CD4-positive, alpha-beta T cell treated with Interleukin-17A for 1 hour (primary cell): ENCODE measurements around the gene EDA.
"Not testable (repeated sequence)": the region's sequence is repeated elsewhere in the genome, so short reads cannot be mapped to it uniquely, and the experiment has no call there.

Experiments
- DNase-seq: peaks from one replicate; pipeline ENCODE4 v3.0.0-alpha.2; 2020

Gene EDA

DNA sequence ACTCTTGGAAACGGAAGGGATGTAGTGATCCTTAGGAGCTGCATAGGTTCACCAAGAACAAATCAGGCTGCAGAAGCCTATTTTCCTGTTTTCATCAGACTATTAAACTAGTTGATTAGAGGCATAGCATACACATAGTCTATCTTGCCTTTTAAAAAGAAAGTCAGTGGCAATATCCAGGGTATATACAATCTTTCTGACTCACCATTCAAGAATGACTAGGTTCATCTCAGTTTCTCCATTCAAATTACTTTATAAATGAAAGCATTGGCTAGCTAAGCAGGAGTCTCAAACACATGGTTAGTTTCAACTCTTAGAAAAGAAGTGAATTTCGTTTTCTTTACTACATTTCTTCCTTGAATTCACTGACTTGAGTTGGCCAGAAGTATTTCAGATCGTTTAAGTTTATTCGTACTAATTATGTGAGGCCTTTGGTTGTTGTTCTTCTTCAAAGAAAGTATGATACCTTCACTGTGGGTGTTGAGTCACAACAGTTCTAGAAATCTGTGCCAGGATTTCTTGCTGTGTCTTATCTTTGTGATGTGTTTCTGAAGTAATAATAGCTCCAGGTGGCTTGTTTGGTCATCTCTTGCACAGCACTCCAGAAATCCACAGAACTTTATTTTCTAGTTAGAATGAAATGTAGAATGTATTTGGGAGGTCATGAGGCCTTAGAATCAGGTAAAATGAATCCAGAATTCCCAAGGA is 345.6 kb downstream of the EDA start:
- DNase-seq, result no peak

DNA sequence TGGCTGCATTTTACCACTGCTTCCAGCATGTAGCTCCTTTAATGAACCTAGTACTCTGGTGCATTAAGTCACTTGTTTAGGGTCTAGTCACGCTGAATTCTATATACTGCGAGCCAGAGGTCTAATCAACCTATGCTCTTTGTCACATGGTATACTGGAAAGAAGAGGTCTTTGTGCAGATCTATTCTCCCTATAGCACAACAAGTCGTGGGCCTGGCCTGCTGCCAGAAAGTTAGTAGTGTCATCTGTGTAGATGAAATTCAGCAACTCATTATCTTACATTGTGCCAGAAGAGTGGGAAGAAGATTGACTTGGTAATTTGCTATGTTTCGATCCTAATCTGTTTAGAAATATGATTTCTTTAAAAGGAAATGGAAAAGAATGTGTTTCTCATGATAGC is 353.0 kb downstream of the EDA start:
- no peak for DNase-seq

DNA sequence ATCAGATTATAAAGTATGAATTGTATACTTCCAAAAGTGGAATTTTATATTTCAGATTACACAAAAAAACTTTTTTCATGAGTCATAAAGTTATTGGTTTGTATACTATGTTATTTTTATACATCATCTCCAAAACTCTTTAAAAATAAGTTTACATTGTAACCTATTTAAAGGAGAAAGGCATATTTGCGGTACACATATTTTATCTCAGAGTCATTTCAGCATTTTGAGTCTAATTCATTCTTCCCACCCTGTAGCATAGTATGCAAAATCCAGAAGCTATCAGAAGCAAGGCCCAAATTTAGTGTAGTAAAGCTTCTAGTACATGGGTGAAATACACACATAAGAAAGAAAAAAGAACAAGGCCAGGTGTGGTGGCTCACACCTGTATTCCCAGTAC is 353.5 kb downstream of the EDA start:
- DNase-seq, result no peak

DNA sequence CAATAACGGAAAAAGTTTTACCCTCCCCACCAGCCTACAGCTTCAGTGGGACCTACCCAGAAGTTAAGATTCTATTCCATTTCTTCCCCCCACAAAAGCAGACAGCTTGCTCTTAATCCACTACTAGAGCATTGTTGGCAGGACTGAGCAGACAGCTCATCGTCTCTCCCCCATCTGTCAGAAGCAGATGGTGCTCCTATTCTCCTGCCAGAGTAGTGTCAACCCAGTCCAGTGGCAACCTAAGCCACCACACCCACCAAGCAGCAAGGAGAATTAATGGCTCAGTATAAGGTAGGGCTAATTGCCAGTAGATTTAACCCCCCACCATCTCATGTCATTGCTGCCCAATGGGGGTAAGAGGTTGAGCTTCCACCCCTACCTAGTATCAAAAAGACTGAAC is 371.8 kb downstream of the EDA start:
- DNase-seq, result no peak

DNA sequence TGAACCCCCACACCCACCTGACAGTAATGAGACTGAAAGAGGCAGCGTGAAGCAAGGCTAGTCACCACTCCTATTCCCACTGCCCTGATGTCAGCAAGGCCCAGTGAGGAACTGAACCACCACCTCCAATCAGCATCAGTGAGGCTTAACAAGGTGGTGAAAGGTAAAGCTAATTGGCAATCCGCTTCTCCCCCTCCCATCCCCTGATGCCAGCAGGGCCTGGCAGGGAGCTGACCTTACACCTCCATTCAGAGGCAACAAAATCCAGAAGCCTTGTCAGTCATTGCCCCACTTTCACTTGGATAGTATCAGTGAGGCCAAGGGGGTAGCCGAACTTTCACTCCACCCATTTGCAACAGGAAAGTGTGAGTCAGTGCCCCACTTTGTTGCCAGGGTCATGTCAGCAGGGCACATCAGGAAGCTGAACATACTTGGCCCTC is 373.1 kb downstream of the EDA start:
- DNase-seq, result peak; percentile 21

DNA sequence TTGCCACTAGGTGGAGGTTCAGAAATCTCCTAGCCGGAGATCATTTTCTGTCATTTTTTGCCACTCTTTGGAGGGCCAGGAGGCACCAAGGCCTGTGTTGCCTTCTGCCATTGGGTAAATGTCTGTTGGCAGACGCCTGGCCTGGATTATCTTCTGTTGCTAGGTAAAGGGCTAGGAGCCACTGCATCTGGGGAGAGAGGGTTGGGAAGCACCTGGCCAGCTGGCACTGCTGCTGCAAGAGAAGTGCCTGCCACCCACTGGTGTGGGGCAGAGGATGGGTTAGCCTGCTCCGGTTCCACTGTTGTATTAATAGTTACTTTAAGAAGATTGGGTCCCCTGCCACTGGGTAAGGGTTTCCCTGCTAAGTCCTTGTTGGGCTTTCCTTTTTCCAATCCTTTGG is 375.8 kb downstream of the EDA start:
- no peak for DNase-seq

DNA sequence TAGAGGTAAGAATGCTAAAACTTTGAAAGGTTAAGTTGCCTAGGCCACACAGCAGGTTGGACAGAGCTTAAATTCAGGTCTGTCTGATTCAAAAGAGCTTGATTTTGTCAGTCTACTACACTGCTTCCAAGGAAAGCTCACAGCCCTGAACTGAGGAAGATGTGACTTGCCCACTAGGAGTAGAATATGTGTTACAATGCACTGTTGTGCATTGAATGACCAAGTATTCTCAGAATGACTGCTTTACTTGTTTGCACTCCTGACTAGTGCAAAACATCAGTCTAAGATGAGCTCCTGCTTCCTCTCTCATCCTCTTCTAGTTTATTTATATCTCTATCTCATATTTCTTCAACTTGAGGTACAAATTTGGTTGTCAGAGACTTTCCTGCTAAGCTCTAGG is 377.6 kb downstream of the EDA start:
- no peak for DNase-seq

DNA sequence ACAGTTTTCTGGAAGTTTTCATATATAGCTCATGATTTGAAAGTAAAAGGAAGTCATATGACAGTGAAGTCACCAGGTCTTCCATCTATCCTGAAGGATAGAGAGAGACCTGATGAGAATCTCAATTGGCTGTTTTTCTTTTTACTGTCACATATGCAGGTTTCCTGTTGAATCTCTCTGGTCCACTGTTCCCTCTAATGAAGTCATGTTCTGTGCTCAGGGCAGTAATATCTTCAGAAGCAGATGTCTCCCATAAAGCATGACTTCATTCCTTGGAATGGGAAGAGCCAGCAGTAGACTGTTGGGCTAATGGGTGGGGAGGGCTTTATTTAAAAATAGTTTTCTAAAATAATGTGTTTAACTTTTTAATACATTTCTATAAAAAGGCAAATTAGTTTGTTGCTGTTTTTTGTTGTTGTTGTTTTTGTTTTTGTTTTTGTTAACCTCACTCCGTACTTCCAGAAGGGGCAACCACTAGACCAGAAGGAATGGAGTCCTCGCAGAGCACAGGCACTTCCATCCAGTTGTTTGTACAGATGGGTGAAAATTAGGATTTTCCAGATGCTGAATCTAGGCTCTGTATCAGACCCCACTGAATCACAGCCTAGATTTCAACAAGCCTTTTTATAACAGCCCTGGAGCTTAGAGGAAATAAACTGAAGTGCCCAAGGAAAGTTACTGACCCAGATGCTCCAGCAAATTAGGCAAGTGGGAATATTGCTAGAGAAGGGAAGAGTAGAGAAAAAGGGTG is 379.6 kb downstream of the EDA start:
- DNase-seq, result no peak

DNA sequence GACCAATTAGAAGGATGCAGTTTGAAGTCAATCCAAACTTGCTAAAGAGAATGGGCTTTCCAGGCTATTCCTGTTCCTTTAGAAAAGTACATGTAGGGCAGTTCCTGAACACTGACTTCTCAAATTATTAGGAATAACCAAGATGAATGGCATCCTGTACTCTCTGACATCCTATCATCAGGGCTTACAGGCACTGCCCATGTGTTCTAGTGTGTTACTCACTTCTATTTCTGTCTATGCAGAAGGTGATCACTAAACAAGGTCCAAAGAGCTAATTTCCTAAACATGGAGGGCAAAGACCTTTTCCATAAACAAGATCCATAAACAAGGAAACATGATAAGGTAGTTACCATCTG is 380.2 kb downstream of the EDA start:
- no peak for DNase-seq

DNA sequence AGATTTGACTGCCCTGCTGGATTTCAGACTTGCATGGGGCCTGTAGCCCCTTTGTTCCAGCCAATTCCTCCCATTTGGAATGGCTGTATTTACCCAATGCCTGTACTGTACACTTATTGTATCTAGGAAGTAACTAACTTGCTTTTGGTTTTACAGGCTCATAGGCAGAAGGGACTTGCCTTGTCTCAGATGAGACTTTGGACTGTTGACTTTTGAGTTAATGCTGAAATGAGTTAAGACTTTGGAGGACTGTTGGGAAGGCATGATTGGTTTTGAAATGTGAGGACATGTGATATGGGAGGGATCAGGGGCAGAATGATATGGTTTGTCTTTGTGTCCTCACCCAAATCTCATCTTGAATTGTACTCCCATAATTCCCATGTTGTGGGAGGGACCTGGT is 382.4 kb downstream of the EDA start:
- DNase-seq, result not testable (repeated sequence)

DNA sequence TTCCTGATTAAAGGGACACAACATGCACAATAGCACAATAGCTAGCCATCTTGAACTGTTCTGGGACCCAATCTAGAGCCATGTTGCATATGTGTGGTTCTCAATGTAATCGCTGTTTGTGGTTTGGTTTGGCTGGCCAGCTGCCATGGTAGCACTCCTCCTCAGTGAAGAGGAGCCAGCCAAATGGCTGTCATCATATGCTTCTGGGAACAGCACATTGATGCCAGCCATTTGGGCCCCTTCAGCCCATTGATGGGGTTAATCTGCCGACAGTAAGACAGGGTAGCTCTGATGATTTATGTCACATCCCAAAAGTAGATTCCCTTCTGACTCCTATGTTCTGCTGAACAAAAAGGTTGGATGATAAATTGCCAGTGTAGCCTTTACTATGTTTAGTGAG is 385.4 kb downstream of the EDA start:
- no peak for DNase-seq

DNA sequence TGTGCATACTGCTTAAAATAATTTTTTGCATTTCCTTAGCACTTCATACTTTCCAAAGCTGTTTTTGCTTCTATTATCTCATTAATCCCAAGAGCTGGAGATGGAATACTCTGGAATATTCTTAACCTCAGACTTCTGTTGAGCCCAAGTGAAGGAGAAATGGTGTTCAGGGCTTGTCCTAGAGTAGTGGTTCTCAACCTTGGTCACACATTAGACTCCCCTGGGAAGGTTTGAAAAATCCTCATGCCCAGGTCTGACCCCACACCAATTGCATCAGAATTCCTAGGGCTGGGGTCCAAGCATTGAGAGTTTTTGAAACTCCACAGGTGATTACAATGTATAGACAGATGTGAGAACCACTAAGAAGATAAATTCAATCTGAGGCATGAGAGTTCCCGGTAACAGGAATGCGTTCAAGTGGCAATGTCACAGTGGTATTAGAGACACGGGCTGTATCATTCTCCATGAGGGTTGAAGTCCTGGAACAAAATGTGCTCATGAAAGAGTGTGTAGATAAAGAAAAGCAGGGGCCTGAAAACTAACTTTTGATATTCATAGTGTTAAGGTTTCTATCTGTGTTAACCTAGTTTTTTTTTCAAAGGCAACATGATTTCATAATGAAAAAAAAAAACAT is 385.9 kb downstream of the EDA start:
- DNase-seq, result no peak

DNA sequence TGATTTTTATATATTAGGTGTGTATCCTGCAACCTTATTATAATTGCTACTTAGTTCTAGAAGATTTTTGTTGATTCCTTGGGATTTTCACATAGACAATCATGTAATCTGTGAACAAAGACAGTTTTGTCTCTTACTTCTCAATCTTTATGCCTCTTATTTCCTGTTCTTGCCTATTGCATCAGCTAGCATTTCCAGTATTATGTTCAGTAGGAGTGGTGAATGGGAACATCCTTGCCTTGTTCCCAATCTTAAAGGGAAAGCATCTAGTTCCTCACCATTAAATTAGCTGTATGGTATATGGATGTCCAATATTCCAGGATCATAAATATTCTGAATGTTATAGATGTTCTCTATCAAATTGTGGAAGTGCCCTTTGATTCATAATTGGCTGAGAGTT is 392.0 kb downstream of the EDA start:
- DNase-seq, result no peak

DNA sequence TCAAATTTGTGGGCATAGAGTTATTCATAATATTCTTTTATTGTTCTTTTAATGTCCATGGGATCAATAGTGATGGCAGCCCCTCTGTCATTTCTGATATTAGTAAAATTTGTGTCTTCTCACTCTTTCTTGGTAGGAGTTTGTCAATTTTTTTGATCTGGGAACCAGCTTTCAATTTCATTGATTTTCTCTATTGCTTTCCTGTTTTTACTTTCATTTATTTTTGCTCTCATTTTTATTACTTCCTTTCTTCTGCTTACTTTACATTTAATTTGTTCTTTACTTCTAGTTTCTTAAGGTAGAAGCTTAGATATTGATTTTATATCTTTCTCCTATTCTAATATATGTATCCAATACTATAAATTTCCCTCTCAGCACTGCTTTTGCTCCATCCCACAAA is 393.1 kb downstream of the EDA start:
- no peak for DNase-seq

DNA sequence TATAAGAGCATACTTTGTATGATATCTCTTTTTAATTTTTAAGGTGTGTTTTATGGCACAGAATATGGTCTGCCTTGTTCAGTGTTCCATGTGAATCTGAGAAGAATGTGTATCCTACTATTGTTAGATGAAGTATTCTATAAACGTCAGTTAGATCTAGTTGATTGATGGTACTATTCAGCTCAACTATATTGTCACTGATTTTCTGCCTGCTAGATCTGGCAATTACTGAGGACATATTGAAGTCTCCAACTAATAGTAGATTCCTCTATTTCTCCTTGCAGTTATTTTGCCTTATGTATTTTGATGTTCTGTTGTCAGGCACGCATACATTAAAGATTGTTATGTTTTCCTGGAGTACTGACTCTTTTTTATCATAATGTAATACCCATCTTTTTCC is 394.1 kb downstream of the EDA start:
- DNase-seq, result no peak

DNA sequence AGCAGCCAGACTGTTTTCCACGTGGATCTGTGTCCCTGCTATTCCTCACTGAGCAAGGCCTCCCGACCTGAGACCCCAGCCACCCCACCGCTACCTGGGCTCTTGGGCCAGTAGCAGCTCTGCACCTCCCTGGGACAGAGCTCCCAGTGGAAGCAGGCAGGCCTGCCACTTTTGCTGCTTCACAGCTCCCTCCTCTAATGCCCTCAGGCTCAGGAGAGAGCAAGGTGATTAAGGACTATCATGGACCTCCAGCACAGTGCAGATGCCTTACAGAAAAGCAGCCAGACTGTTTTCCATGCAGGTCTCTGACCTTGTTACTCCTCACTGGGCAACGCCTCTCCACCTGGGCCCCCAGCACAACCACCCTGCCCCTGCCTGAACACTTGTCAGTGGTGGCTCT is 396.8 kb downstream of the EDA start:
- no peak for DNase-seq

DNA sequence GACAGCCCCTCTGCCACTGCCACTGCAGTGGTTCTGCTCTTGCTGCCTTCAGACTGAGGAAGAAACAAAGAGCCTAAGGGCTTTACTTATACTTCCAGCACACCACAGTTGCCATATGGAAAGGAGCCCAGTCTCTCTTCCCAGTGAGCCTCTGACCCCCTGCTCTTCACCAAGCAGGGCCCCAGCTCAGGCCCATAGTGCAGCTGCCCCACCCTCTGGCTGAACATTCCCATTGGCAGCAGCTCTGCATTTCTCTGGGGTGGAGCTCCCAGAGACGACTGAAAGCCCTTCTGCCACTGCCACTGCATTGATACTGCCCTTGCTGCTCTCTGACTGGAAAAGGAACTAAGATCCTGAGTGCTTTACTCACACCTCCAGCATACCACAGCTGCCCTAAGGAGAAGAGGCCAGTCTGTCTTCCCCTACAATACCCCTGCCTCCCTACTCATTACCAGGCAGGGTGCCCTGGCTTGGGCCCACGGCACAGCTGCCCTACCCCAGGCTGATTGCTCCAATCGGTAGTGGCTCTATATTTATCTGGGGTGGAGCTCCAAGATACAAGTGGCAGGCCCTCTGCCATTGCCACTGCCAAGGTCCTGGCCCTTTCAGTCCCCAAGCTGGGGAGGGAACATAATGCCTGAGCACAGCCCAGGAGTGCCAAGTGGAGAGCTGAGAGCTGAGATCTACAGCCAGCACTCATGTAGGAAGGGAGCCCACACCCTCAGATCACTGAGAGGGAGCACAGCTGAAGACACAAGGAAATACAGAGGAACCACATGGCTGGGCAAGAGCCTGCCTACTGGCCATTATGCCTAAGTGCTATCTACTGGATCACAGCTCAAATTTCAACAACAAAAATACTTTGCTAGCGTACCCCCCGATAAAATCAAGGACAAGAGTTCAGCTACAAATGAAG is 397.8 kb downstream of the EDA start:
- no peak for DNase-seq

DNA sequence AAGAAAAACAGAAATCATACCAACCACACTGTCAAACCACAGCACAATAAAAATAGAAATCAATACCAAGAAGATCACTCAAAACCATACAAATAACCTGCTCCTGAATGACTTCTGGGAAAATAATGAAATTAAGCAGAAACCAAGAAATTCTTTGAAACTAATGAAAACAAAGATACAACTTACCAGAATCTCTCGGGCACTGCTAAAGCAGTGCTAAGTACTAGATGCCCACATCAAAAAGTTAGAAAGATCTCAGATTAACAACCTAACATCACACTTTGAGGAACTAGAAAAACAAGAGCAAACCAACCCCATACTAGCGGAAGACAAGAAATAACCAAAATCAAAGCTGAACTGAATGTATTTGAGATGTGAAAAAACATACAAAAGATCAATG is 400.6 kb downstream of the EDA start:
- peak; percentile 0 for DNase-seq

DNA sequence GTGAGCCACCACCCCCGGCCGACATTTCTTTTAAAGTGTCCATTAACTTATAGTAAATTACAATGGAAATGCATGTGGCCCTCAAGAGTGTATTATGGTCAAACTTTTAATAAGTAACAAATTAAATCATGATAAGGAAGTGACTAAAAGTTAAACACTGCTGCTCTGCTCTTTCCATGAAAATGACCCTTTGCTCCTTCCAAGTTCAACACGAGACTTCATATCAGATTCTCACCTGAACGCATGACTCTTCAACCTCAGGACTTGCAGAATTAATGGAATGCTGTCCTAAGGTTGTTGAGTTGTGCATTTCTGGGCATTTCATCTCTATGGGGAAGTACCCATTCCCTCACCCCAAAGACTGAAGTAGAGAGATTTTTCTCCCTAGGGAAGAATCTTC is 406.7 kb downstream of the EDA start:
- DNase-seq, result no peak

DNA sequence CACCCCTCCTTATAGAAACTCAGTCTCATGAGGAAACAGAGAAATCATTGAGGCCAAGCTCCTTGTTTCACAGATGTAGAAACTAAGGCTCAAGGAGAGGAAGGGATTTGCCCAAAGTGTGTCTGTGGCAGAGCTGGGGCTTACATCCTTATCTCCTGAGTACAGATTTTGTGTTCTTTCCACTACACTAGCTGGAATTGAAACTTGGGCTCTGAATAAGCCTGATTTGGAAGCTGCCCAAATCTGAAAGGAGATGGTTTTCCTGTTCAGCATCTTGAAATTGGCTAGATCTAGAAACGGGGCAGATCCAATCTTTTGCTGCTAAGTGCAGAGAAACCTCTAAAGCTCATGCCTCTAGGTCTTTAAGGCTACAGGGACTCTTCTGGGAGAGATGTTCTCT is 409.6 kb downstream of the EDA start:
- no peak for DNase-seq

DNA sequence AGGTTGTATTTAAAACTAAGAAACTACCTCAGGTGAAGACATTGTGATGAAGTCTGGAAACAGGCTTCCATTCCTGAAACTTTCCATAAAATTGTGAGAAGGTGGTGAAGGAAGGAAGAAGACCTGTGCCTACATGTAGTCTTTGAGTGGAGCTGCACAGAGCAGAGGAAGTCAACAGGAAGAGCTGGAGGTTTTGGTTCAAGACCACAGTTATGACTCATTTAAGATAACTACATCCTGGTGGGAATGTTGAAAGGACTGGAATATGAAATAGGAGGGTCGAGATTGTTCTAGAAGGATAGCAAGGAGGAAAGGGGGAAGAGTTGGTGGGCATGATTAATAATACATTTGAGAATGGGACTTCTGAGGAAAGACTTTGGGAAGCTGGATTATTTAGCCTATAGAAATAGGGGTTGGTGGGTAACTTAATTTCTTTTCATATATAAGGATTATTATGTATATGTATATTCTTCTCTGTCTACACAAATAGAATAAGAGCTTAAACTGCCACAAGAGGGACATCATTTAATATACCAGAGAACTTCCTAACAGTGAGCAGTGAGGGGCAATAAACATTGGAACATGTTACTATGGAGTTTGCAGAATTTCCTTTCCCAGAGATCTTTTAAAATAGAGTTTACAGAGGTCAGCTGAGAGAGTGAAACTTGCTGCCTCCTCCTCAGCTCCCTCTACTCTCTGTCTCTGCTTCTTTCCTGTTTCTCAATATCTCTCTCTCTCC is 410.4 kb downstream of the EDA start:
- no peak for DNase-seq

DNA sequence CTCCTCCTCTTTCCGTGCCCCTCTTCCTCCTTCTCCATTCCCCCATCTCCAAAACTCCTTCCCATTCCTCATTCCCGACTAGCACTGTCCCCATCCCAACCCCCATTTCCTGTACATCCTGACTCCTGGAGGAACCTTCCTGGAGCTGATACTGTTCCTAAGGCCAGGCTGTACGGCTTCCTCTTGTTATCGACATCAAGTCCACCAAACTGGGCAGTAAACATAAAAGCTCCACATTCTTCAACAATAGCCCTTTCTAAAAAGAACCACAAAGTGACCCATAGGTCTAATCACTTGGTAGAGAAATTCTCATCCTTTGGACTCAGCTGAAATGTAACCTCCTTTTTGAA is 410.9 kb downstream of the EDA start:
- DNase-seq, result no peak

DNA sequence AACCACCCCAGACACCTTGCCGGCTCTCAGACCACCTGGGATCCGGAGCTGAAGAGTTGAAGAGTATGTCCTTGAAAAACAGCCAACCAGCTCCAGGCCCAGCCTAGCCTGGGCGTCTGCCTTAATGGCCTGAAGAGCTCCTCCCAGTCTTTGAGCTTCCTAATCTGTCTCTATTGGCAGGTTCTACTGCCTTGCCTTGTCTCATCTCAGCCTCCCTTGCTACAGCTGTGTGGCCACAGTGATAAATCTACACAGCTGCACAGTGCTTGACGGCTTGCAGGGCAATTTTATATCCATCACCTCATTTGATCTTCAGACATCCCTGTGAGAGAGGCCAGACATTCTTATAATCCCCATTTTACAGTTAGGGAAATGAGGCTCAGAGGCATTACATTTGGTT is 413.9 kb downstream of the EDA start:
- DNase-seq, result no peak
